NCI-H526 (cell line): Measurements from ENCODE around the gene PERM1.

ENCODE experiments used
- DNase-seq, 2 experiments: peaks; one replicate each; lab custom pipeline; 2025; lab: John Stamatoyannopoulos, UW

PERM1 gene

DNA sequence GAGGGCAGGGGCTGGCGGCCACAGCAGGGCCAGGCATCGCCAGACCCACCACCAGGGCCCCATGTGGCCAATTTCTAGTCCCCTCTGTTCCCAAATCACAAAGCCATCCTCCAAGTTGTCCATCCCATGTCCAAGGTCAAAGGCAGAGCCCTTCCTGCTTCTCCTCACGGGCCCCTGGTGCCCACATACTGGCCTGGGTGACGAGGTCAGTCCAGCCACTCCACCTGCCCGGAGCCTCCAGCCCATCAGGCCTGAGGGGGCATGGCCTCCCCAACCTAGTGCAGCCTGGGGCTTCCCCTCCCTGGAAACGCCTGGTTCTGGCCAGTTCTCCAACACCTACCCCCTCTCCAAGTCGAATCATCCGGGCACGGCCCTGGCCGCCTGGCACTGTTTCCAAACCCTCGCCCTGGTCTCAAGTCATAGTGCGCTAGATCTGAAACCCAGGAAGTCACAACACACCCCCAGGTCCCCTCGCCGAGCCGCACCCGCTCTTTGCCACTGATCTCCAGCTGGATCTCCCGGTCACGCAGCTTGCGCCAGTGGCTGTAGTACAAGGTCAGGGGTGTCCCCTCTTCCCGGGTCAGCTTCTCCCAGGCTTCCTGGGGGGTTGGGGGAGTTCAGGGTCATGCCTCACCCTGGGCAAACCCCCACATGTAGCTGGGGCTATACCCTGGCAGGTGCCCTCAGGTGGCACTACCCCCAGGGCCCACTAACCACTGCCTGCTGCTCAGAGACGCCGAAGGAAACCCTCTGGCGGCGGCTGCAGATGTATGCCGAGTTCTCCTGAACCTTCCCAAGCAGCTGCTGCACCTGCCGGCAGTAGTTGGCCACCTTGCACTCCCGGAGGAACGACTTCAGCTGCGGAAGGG is 36.0 kb downstream of the PERM1 start:
- DNase-seq = no peak

DNA sequence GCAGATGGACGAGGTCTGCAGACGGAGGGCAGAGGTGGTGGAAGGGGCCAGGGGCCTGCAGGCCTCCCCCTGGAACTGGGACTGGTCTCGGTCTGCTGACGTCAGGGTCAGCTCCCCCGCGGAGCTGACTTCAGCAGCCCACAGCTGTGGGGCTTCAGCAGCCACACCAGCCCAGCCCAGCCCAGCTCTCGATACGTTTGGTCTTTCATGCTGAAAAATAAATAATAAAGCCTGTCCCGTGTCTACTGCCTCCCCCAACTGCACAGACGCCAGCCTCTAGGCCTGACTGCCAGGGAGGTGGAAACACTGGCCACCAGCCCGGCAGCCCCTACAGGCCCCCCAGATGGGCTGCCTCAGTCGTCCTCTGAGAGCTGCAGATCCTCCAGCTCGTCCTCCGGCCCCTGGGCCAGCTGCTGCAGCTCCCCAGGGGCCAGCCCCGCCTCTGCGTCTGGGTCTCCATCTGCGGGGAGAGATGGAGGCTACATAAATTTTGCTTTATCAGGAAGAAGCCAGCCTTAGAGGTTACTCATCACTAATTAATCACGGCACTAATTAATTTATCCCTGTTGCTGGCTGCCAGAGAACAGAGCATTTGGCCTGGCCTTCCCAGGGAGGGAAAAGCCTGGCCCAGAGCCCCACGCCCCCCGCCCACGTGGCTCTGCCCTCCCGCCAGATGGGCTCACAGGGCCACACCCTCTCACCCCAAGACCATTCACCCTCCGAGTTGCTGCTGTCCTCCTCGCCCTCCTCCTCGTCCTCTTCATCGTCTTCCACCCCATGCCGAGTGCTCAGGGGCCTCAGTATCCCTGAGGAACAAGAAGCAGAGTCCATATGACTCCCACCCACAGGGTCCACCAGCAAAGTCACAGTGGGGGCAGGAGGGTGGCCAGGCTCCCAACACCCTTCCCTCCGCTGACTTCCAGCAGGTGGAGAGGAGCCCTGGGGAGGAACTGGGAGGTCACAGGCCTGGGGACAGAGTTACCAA is 37.3 kb downstream of the PERM1 start:
- DNase-seq = peak in 1 of 2 experiments; percentile 45

GRCh38 chr1:943545-944340 is 38.1 kb downstream of the PERM1 start:
- no peak for DNase-seq

DNA sequence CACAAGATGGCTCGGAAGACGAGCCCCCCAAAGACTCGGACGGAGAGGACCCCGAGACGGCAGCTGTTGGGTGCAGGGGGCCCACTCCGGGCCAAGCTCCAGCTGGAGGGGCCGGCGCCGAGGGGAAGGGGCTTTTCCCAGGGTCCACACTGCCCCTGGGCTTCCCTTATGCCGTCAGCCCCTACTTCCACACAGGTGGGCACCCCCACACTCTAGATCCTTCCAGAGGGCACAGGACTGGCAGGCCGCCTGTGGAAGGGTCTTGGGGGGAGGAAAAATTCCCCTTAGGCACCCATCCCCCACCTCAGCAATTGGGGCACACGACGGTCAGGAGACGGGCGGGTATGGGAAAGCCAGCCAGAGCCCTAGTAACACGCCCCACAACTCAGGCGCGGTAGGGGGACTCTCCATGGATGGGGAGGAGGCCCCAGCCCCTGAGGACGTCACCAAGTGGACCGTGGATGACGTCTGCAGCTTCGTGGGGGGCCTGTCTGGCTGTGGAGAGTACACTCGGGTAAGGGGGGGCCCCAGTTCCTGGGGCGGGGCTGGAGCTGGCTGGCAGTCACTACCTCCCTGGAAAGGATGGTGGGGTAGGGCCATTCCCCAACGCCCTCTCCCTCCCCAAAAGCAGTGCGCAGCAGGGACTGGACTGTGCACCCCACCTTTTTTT is 38.9 kb downstream of the PERM1 start:
- DNase-seq = no peak

- DNase-seq = peak in 1 of 2 experiments; percentile 61
These were observed 39.5 kb downstream of the PERM1 start for GRCh38 chr1:942411-942821.

DNA sequence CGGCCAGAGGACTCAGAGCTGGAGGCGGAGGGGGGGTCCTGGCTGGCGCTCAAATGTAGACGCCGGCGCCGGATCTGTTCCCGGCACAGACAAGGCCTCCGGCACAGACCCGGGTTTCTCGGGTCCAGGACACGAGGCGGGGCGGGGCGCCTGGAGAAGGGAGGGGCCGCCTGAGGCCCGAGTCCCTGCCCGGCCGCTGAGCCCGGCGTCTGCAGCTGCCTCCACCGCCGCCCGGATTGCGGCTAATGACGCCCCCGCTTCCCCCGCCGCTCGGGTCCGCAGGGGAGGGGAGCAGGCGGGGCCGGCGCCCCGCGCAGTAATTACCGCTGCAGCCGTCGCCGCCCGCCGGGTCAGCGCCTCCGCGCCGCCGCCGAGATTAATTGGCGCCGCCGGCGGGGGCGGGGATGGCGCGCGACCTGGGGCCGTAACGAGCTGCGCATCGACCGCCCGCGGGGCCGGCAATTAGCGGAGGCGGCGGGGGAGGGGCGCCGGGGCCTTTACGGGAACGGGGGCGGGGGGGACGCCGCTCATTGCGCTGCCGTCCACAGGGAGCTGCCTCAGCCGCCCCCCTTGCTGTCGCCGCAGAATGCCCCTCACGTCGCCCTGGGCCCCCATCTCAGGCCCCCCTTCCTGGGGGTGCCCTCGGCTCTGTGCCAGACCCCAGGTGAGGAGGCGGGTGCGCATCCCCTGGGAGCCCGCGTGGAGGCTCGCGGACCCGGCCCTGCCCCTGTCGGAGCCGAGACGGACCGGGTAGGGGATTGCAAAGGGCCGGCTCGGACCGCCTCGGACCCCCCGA is 40.1 kb downstream of the PERM1 start:
- DNase-seq = peak; percentile 79 to 95

DNA sequence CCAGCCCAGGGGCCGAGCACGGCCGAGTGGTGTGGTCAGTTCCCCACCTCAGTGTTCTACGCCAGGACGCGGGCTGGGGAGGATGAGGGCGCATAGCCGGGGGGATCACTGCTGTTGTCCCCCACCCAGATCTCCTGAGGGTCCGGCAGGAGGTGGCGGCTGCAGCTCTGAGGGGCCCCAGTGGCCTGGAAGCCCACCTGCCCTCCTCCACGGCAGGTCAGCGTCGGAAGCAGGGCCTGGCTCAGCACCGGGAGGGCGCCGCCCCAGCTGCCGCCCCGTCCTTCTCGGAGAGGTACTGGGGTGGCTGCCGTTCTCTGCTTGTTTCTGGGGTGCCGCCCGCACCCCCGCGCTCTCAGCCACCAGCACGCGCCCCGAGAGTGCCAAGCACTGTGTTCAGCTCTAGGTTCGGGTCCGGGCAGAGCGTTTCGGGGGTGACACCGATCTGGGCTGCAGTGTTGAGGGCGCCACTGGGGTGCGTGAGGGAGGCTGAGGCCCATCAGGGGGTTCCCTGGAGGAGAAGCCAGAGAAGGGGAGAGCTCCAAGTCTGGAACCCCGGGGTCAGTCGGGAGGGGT is 40.8 kb downstream of the PERM1 start:
- no peak for DNase-seq

GRCh38 chr1:940107-941014 is 41.5 kb downstream of the PERM1 start:
- DNase-seq = peak in 1 of 2 experiments; percentile 82

- DNase-seq = no peak
These were observed 42.3 kb downstream of the PERM1 start for GRCh38 chr1:939511-940106.

DNA sequence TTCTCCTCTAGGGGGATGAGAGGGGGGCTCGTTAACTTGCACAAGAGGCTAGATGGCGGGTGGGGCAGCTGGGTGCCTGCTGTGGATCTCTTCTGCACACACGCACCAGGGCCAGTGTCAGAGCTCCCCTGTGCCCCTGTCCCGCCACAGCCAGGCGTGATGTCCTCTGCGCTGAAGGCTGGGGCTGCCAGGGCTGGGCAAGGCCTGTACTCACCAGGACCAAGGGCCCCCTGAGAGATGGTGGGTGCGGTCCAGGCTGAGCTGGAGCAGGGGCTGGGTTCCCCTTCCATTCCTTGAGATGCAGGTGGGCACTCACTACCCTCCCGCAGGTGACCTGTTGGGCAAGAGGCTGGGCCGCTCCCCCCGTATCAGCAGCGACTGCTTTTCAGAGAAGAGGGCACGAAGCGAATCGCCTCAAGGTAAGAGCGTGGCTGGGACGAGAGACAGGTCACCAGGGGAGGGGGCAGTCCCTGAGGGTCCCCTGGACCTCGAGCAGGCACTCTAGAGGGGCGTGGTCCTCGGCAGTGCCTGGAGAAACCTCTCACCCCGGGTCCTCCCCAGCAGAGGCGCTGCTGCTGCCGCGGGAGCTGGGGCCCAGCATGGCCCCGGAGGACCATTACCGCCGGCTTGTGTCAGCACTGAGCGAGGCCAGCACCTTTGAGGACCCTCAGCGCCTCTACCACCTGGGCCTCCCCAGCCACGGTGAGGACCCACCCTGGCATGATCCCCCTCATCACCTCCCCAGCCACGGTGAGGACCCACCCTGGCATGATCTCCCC is 43.0 kb downstream of the PERM1 start:
- no peak for DNase-seq

- DNase-seq = peak in 1 of 2 experiments; percentile 58
These were observed 43.7 kb downstream of the PERM1 start for GRCh38 chr1:938088-938683.

DNA sequence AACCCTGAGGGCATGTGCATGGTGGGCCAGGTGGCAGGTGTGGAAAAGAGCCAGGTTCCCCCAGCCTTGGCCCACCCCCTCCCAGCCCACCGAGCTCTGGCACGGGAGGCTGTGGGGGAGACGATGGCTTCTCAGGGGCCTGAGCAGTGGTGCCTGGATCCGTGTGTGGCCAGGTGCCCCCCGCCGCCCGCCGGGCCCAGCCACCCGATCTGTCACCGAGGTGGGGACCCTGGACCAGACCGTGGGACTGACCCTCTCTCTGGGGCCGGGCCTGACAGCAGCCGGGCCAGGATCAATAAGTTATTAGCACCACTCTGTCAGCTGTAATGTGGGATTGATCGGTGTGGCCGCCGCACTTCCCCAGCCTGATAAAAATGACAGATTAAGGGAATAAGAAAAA is 44.4 kb downstream of the PERM1 start:
- no peak for DNase-seq

DNA sequence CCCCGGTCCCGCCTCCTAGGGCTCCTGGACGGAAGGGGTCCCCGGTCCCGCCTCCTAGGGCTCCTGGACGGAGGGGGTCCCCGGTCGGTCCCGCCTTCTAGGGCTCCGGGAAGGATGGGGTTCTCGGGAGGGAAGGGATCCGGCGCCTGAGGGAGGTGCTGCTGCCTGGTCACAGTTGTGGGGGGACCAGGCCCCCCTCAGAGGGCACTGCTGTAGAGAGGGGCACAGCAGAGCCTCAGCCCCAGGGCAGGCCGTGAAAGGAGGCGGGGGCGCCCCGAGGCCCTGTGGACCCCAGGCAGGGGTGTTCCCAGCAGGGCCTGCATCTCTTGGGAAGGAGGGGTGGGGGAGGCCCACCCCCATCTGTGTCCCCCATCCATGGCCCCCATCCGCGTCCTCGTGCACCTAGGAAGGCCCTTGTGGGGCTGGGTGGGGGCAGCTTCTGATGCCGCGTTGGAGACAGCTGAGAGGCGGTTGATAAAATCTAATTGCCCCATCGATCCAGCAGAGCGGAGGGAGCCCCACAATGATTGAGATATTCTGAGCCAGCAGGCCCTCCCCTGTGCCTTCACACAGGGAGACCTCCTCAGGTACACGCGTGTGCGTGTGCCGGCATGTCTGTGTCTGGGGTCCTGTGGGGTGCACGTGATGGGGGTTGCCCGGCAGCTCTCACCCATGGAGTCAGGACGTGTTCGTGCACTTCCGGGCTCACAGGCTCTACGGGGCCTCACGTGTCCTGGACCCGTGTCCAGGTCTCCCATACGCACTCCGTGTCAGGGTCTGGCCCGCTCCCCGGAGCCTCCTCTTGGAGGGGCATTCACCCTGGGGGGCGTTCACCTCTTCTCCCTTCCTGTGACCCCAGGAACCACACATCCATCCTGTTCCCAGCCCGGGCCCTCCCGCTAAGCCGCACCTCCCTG is 45.3 kb downstream of the PERM1 start:
- DNase-seq = no peak

GRCh38 chr1:935751-936231 is 46.1 kb downstream of the PERM1 start:
- DNase-seq = peak in 1 of 2 experiments; percentile 77

DNA sequence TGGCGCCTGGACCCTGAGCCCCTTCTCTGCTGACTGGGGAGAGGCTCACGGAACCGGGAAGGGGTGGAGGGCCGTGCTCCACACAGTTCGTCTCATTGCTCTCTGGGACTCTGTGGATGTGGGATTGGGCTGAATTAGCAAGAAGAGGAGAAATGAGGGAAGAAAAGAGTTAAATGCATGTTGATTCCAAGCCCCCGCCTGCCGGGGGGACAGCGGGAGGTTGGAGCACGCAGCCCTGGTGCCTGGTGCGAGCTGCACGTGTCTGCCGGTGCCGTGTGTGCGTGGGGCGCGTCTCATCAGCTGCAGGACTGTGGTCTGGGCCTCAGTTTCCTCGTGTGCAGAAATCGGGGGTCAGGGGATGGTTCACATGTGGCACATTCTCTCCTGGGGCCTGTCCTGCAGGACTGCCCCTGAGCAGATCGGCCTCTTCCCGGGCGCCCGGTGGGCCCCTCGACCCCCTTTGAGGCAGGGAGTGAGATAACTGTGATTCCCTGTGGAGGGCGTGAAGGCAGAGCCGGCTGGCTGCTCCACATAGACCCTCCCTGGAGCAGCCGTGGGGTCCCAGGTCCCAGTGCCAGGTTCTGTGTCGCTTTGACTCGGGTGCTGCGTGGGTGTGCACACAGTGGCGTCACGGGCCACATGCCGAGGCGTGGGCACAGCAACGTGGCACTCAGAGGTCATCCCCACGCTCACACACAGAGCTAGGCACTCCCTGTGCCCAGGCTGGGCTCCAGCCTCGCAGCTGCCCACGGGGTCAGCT is 46.7 kb downstream of the PERM1 start:
- DNase-seq = no peak
